Measurements from ENCODE around the gene STOML3. TPM values are rescaled to one million over a fixed set of nuclear protein-coding genes. Genes with fewer than 3 reads are reported as not detected.
A peak's percentile ranks its signal among the peaks of the same experiment; 100 is the strongest.
"Not testable (repeated sequence)": the region's sequence is repeated elsewhere in the genome, so short reads cannot be mapped to it uniquely, and the experiment has no call there.

Gene STOML3
- total RNA-seq, 3 donors from 2014 or later (not counting 1 experiment from before 2014, with no cell fraction given), result not detected

DNA sequence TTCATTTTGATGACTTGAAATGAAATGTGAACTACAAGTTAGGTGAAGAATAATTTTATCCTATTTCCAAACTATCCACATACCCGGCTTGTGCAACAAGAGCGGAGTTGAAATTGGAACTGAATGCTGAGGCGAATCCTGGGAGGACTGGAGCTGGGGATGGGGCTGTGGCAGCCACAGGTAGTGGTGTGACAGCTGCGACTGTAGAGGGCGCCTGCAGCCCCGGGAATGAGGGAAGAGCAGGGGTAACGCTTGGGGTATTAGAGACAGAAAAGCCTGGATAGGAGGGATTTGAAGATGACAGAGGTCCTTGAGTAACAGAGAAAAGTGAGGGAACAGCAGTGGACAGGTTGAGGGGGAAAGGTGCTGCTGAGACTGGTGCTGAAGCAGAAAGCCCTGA, 22.0 kb upstream of the STOML3 start:
- ATAC-seq, result no peak
- 93% methylated on average over 7 of the region's 7 CpGs for WGBS (ENCODE audit: insufficient coverage)

DNA sequence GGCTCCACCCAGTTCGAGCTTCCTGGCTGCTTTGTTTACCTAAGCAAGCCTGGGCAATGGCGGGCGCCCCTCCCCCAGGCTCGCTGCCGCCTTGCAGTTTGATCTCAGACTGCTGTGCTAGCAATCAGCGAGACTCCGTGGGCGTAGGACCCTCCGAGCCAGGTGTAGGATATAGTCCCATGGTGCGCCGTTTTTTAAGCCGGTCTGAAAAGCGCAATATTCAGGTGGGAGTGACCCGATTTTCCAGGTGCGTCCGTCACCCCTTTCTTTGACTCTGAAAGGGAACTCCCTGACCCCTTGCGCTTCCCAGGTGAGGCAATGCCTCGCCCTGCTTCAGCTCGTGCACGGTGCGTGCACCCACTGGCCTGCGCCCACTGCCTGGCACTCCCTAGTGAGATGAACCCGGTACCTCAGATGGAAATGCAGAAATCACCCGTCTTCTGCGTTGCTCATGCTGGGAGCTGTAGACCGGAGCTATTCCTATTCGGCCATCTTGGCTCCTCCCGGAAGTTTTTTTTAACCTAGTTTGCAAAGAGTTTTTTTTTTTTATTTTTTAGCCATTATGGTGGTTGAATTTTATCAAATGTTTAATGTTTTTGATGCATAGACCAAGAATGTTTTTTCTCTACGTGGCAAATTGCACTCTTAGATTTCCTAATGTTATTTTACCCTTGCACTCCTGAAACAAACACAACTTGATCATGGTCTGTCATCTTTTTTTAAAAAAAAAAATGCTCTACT, 15.9 kb upstream of the STOML3 start:
- ATAC-seq; H3K27me3 Mint-ChIP-seq (ENCODE audit: low read depth in 2 of 2); DNase-seq; H3K27ac ChIP-seq (ENCODE audit: low read length); H3K4me1 Mint-ChIP-seq; H3K27ac Mint-ChIP-seq; H3K27me3 ChIP-seq (ENCODE audit: control insufficient read depth, insufficient read depth, low read length); H3K9me3 ChIP-seq (ENCODE audit: control insufficient read depth, insufficient read depth, low read length); H3K4me1 ChIP-seq (ENCODE audit: control insufficient read depth, insufficient read depth, low read length); H3K4me3 ChIP-seq (ENCODE audit: low read length); intact Hi-C loops (cut with micrococcal nuclease); H3K9me3 Mint-ChIP-seq; H3K4me3 Mint-ChIP-seq: not testable (repeated sequence)
- peaks cover 26% of the 10 kb centered on the region for H3K36me3 ChIP-seq (ENCODE audit: control insufficient read depth, insufficient read depth, low read length)
- peaks cover 15% of the 10 kb centered on the region for H3K36me3 Mint-ChIP-seq
- 93% methylated on average over 27 of the region's 29 CpGs for WGBS (ENCODE audit: insufficient coverage)

More for the DNA sequence above, 22.0 kb upstream of the STOML3 start:
- H3K27ac Mint-ChIP-seq, result peak overlapping the region in 1 of 2 donors; percentile 10
- no peaks in the 10 kb centered on the region for H3K9me3 Mint-ChIP-seq
- no peak overlapping the region for H3K4me3 Mint-ChIP-seq
- no peaks in the 10 kb centered on the region for H3K27me3 Mint-ChIP-seq (ENCODE audit: low read depth in 2 of 2)
- Histone ChIP-seq H3K4me1 (ENCODE audit: control insufficient read depth, insufficient read depth, low read length) (no peaks in the 10 kb centered on the region), H3K27ac (ENCODE audit: low read length) (no peak overlapping the region), H3K27me3 (ENCODE audit: control insufficient read depth, insufficient read depth, low read length) (no peaks in the 10 kb centered on the region), H3K36me3 (ENCODE audit: control insufficient read depth, insufficient read depth, low read length) (peaks cover 80% of the 10 kb centered on the region), H3K4me3 (ENCODE audit: low read length) (no peak overlapping the region), H3K9me3 (ENCODE audit: control insufficient read depth, insufficient read depth, low read length) (no peaks in the 10 kb centered on the region)
- peaks cover 8% of the 10 kb centered on the region in 2 donors for H3K4me1 Mint-ChIP-seq
- no peak for DNase-seq
- intact Hi-C loops (cut with micrococcal nuclease), result no loop called here
- TF ChIP-seq, protein P1, sequence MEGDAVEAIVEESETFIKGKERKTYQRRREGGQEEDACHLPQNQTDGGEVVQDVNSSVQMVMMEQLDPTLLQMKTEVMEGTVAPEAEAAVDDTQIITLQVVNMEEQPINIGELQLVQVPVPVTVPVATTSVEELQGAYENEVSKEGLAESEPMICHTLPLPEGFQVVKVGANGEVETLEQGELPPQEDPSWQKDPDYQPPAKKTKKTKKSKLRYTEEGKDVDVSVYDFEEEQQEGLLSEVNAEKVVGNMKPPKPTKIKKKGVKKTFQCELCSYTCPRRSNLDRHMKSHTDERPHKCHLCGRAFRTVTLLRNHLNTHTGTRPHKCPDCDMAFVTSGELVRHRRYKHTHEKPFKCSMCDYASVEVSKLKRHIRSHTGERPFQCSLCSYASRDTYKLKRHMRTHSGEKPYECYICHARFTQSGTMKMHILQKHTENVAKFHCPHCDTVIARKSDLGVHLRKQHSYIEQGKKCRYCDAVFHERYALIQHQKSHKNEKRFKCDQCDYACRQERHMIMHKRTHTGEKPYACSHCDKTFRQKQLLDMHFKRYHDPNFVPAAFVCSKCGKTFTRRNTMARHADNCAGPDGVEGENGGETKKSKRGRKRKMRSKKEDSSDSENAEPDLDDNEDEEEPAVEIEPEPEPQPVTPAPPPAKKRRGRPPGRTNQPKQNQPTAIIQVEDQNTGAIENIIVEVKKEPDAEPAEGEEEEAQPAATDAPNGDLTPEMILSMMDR (IDR thresholded peaks at IDR 0.05), result no peak
- H3K36me3 Mint-ChIP-seq, result peaks cover 40% of the 10 kb centered on the region

DNA sequence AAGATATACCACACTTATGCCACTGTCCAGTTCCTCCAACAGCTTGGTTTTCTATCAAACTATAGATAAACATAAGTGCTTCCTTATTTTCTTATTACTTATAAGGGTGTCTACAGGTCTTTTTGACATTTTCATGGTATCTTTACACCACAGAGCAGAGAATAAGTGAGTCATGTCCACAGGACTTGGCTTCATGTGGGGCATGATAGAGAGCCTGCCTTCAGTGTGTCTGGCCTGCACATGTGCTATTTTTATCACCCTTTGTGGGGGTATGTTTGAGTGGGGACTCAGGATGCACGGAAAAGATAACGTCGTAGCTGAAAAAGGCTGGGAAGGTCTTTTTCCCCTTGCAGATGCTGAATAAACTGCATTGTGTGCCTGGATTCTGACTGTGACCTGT, 8.1 kb upstream of the STOML3 start:
- no peak for DNase-seq
- TF ChIP-seq, protein P1 (IDR thresholded peaks at IDR 0.05), result no peak
- H3K4me1 ChIP-seq (ENCODE audit: control insufficient read depth, insufficient read depth, low read length), result no peaks in the 10 kb centered on the region
- Mint-ChIP-seq H3K4me1 (no peaks in the 10 kb centered on the region), H3K9me3 (no peaks in the 10 kb centered on the region), H3K4me3 (no peak overlapping the region), H3K27me3 (ENCODE audit: low read depth in 2 of 2) (no peaks in the 10 kb centered on the region), H3K36me3 (no peaks in the 10 kb centered on the region), H3K27ac (no peak overlapping the region)
- no peak overlapping the region for H3K4me3 ChIP-seq (ENCODE audit: low read length)
- H3K27ac ChIP-seq (ENCODE audit: low read length), result no peak overlapping the region
- 90% methylated on average over 3 of the region's 3 CpGs for WGBS (ENCODE audit: insufficient coverage)
- H3K36me3 ChIP-seq (ENCODE audit: control insufficient read depth, insufficient read depth, low read length), result no peaks in the 10 kb centered on the region
- intact Hi-C loops (cut with micrococcal nuclease), result no loop called here
- ATAC-seq, result no peak
- no peaks in the 10 kb centered on the region for H3K9me3 ChIP-seq (ENCODE audit: control insufficient read depth, insufficient read depth, low read length)
- H3K27me3 ChIP-seq (ENCODE audit: control insufficient read depth, insufficient read depth, low read length), result no peaks in the 10 kb centered on the region

DNA sequence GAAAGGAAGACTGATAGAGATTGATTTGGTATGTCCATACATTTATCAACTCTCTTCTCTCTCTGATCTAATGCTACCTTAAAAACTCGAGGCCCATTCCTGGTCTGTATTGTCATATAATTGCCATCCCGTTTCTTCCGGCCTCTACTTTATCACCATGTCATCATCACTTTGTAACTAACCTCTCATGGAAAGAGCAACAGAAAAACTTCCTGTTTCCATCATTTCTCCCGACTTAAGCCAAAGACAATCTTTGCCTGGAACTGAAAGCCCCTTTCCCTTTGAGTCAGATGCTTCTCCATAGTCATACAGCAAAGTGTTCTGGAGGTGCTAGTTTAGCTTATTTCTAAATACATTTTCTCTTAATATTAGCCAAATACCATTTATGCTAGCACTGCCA, 2.8 kb upstream of the STOML3 start:
- Mint-ChIP-seq H3K27ac (no peak overlapping the region), H3K36me3 (no peaks in the 10 kb centered on the region), H3K9me3 (no peaks in the 10 kb centered on the region), H3K27me3 (ENCODE audit: low read depth in 2 of 2) (peaks cover 0 to 3% of the 10 kb centered on the region in 2 donors), H3K4me3 (no peak overlapping the region), H3K4me1 (no peaks in the 10 kb centered on the region)
- no peak for ATAC-seq
- intact Hi-C loops (cut with micrococcal nuclease), result no loop called here
- TF ChIP-seq, protein P1 (IDR thresholded peaks at IDR 0.05), result no peak
- 81% methylated on average over 4 of the region's 4 CpGs for WGBS (ENCODE audit: insufficient coverage)
- Histone ChIP-seq H3K9me3 (ENCODE audit: control insufficient read depth, insufficient read depth, low read length) (no peaks in the 10 kb centered on the region), H3K27ac (ENCODE audit: low read length) (no peak overlapping the region), H3K4me3 (ENCODE audit: low read length) (no peak overlapping the region), H3K36me3 (ENCODE audit: control insufficient read depth, insufficient read depth, low read length) (no peaks in the 10 kb centered on the region), H3K27me3 (ENCODE audit: control insufficient read depth, insufficient read depth, low read length) (no peaks in the 10 kb centered on the region), H3K4me1 (ENCODE audit: control insufficient read depth, insufficient read depth, low read length) (no peaks in the 10 kb centered on the region)
- DNase-seq, result no peak
